Peyer's patch (tissue), 4 donors: Measurements from ENCODE around the gene BTK. TPM values are rescaled to one million over a fixed set of nuclear protein-coding genes. Genes with fewer than 3 reads are reported as not detected.
"Not testable (repeated sequence)": the region's sequence is repeated elsewhere in the genome, so short reads cannot be mapped to it uniquely, and the experiment has no call there.

Source experiments
- DNase-seq, 3 donors: peaks; one replicate each; pipeline ENCODE4 v3.0.0-alpha.2; 2017 to 2019
- H3K27ac ChIP-seq, 4 donors: fragments of 200-600 bp; sonication (generic); one replicate each; pipeline ENCODE4 v1.5.1; 2016 to 2019
- H3K27me3 ChIP-seq, 2 donors: fragments of 200-600 bp; sonication (generic); one replicate each; pipeline ENCODE4 v1.5.1; 2019
- H3K36me3 ChIP-seq, 3 donors: fragments of 200-600 bp; sonication (generic); one replicate each; pipeline ENCODE4 v1.5.1; 2016 to 2019
- H3K4me1 ChIP-seq, 4 donors: fragments of 200-600 bp; sonication (generic); one replicate each; pipeline ENCODE4 v1.5.1; 2016 to 2019
- H3K4me3 ChIP-seq, 4 donors: fragments of 200-600 bp; sonication (generic); 1 replicate in 3 of 4; 2 replicates in 1 of 4; pipeline ENCODE4 v1.5.1; 2016 to 2019; ENCODE audit warnings: mild to moderate bottlenecking in 1 of 4
- H3K9me3 ChIP-seq, 4 donors: fragments of 200-600 bp; sonication (generic); one replicate each; pipeline ENCODE4 v1.5.1; 2016 to 2019; ENCODE audit warnings: mild to moderate bottlenecking in 1 of 4
- POLR2A ChIP-seq, 2 donors: fragments of 450-650 bp; IDR thresholded peaks; one replicate each; pipeline ENCODE4 v1.5.1; 2017; ENCODE audit warnings: antibody characterized with exemption in 2 of 2, mild to moderate bottlenecking in 2 of 2, moderate library complexity in 2 of 2
- total RNA-seq, 4 donors: library from RNA; depleted of rRNA; stranded (reverse); fragments of >200 nt; gene quantifications; one replicate each; pipeline ENCODE4 v1.1.0, GENCODE V29; 2016
- TF ChIP-seq, protein P1 (sequence below), 6 experiments: fragments of 450-650 bp in 4 of 6; fragments of 200-600 bp in 2 of 6; sonication (generic) in 1 of 6; IDR thresholded peaks; one replicate each; pipeline ENCODE4 v1.5.1; 2017 to 2019; ENCODE audit warnings: antibody characterized with exemption in 6 of 6, mild to moderate bottlenecking in 3 of 6, moderate library complexity in 1 of 6

BTK gene
- total RNA-seq, 4 donors from 2014 or later: 1.4 to 66.8 (median 6.0) TPM; not detected in 1

DNA sequence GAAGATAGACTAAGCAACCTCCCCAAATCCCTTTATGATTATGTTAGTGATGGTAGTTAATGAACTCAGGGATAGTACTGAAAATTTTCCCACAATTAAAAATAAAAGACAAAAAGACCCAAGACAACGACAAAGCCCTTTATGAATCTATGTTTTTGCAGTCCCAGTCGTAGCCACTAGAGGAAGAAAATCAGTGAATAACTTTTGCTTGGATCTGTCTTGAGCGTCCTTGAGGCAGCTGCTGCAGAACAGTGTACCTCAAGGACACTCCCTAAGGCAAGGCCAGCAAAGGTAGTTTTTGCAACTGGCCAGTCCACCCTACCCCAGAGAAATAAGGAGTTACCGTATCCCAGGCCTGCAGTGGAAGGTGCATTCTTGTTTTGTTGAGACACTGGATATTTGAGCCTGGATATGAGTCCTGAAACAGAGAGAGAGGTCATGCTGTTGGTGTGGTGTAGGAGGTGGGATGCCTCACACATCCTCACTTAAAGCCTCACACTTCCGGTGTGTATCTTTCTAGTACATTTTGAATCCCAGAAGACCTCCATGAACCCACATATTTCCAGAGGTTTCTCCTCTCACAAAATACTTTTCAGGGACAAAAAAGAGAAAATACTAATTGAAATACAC, 28.7 kb downstream of the BTK start:
- Histone ChIP-seq H3K27ac (no peak overlapping the region), H3K4me3 (no peak overlapping the region), H3K9me3 (no peaks in the 10 kb centered on the region), H3K27me3 (no peaks in the 10 kb centered on the region), H3K36me3 (no peaks in the 10 kb centered on the region), H3K4me1 (no peaks in the 10 kb centered on the region)
- no peak for TF ChIP-seq POLR2A (IDR thresholded peaks at IDR 0.05)
- TF ChIP-seq, protein P1, sequence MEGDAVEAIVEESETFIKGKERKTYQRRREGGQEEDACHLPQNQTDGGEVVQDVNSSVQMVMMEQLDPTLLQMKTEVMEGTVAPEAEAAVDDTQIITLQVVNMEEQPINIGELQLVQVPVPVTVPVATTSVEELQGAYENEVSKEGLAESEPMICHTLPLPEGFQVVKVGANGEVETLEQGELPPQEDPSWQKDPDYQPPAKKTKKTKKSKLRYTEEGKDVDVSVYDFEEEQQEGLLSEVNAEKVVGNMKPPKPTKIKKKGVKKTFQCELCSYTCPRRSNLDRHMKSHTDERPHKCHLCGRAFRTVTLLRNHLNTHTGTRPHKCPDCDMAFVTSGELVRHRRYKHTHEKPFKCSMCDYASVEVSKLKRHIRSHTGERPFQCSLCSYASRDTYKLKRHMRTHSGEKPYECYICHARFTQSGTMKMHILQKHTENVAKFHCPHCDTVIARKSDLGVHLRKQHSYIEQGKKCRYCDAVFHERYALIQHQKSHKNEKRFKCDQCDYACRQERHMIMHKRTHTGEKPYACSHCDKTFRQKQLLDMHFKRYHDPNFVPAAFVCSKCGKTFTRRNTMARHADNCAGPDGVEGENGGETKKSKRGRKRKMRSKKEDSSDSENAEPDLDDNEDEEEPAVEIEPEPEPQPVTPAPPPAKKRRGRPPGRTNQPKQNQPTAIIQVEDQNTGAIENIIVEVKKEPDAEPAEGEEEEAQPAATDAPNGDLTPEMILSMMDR (IDR thresholded peaks at IDR 0.05): peak in 4 of 6 experiments; percentile 20 to 33 (median 28)
- no peak for DNase-seq

DNA sequence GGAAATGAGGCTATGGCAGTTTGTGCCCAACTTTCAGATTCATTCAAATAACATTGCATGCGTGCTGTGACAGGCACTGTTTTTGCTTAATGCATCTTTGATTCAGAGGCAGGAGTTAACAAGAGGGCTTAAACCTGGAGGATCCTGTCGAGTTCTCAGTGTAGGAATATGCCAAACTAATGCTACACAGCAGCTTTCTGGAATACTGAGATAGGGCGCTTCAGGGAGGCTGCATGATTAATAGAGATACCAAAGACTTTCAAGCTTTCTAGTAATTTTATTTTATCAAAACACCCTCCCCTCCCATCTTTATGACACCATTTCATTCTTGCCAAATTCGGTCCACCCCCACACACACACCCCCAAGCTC, 36.8 kb downstream of the BTK start:
- no peaks in the 10 kb centered on the region for H3K4me1 ChIP-seq
- no peaks in the 10 kb centered on the region for H3K36me3 ChIP-seq
- H3K4me3 ChIP-seq: peak overlapping the region; percentile 52 to 78 (median 62)
- no peak for DNase-seq
- H3K27me3 ChIP-seq: no peaks in the 10 kb centered on the region
- peak overlapping the region in 3 of 4 donors; percentile 71 to 86 (median 85) for H3K27ac ChIP-seq
- TF ChIP-seq, protein P1 (IDR thresholded peaks at IDR 0.05): no peak
- no peak for TF ChIP-seq POLR2A (IDR thresholded peaks at IDR 0.05)
- H3K9me3 ChIP-seq: no peaks in the 10 kb centered on the region

DNA sequence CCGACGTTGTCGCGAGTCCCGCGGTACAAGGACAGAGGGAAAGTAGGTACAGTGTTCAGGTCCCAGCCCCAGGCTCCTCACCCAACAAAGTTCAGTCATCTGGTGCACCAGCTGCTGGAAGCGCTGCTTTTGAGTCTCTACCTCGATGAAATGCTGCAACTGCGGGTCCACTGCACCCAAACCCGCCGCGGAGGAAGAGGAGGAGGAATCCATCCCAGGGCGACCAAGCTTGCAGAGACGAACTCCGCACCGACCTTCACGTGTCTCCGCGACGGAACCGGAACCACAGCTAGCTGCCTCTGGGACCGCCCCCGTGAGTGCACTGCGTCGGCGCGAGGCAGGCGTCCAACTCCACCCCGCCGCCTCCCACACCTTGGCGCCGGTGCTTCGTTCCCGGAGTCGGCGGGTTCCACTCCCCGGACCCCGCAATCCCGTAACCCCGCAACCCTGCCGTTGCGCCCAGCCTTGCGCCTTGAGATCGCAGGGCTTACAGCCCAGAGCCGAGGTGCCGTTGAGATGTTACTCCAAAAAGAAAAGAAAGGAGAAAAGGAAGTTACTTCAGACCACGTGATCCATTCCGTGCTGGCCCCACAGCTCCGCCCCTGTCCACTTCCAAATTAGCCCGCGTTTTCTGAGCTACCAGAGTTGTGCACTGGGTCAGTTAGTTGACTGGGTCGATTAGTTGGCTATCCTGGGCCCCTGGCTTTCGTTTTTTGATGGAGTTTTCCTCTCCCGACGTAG, 37.4 kb downstream of the BTK start, which contains the start of gene TIMM8A:
TSS of gene TIMM8A (minus strand) at position 291 of the 741 bp plus-strand sequence. CDS start at position 213, 78 bp downstream.
- Histone ChIP-seq H3K9me3 (no peaks in the 10 kb centered on the region), H3K27me3 (no peaks in the 10 kb centered on the region), H3K36me3 (no peaks in the 10 kb centered on the region), H3K4me1 (no peaks in the 10 kb centered on the region), H3K27ac (peak within 1 kb of the TSS; percentile 71 to 86 (median 84)), H3K4me3 (peak within 1 kb of the TSS; percentile 52 to 78 (median 62))
- TF ChIP-seq, protein P1 (IDR thresholded peaks at IDR 0.05): no peak
- TF ChIP-seq POLR2A (IDR thresholded peaks at IDR 0.05): peak; percentile 38 to 60
- peak; percentile 78 to 90 (median 86) for DNase-seq

DNA sequence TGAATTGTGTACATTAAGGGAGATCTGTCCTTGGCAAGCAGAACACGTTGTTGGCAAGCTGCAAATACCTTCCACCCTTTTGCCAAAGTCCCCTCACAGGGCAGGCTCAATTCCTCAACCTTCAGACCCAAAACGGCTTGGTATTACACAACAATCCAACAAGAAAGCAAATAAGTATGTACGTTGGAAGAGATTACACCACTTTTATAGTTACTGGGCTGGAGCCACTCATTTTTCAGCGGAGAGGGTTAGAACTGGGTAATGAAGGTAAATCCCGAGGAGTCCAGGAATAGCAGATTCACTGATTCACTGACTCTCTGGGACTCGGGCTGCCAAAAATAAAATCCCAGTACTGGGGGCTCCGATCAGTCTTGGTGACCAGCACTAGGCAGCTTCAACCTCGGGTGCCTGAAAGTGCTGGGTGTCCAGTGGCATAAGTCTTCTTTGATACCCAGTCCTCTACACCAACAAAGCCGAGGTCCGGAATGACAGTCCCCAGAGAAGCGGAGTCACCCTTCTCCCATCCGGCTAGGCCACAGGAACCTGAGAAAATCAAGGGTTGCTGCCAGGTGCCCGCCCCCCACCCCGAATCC, 38.0 kb downstream of the BTK start:
- no peak for DNase-seq
- Histone ChIP-seq H3K9me3 (no peaks in the 10 kb centered on the region), H3K36me3 (no peaks in the 10 kb centered on the region), H3K4me3 (peak overlapping the region; percentile 52 to 78 (median 62)), H3K27ac (peak overlapping the region; percentile 71 to 86 (median 84)), H3K27me3 (no peaks in the 10 kb centered on the region), H3K4me1 (no peaks in the 10 kb centered on the region)
- TF ChIP-seq, protein P1 (IDR thresholded peaks at IDR 0.05): no peak
- TF ChIP-seq POLR2A (IDR thresholded peaks at IDR 0.05): no peak

DNA sequence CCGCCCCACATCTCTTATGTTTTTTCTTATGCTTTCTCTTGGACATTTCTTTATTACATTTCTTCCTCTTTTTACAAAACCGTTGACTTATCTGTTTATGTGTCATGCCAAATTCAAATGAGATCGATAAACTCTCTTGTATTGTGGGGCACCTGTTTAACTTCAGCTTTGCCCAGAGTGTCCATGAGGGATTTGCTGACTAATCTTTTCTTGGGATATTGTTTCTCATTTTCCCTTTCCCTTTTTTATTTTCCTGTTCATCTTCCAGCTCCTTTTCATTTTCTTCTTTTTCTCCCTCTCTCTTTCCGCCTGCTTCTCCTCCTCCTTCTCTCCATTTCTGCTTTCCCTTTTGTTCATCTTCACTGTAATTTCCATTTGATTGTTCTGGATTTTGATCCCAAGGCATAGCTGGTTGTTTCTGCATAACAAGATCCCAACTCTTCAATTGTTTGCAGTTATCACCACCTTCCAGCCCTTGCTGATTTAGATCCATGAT, 48.2 kb downstream of the BTK start:
- H3K36me3 ChIP-seq: no peaks in the 10 kb centered on the region
- H3K9me3 ChIP-seq: no peaks in the 10 kb centered on the region
- no peak overlapping the region for H3K27ac ChIP-seq
- no peaks in the 10 kb centered on the region for H3K4me1 ChIP-seq
- H3K4me3 ChIP-seq: no peak overlapping the region
- no peaks in the 10 kb centered on the region for H3K27me3 ChIP-seq
- DNase-seq: no peak
- TF ChIP-seq, protein P1 (IDR thresholded peaks at IDR 0.05): no peak
- no peak for TF ChIP-seq POLR2A (IDR thresholded peaks at IDR 0.05)

DNA sequence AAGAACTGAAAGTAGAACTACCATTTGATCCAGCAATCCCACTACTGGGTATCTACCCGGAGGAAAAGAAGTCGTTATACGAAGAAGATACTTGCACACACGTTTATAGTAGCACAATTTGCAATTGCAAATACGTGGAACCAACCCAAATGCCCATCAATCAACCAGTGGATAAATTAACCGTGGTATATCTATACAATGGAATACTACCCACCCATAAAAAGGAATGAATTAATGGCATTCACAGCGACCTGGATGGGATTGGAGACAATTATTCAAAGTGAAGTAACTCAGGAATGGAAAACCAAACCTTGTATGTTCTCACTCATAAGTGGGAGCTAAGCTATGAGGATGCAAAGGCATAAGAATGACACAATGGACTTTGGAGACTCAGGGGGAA, 51.7 kb downstream of the BTK start:
- H3K4me3 ChIP-seq, H3K9me3 ChIP-seq, H3K27me3 ChIP-seq, H3K27ac ChIP-seq, DNase-seq, H3K4me1 ChIP-seq, H3K36me3 ChIP-seq: not testable (repeated sequence)

DNA sequence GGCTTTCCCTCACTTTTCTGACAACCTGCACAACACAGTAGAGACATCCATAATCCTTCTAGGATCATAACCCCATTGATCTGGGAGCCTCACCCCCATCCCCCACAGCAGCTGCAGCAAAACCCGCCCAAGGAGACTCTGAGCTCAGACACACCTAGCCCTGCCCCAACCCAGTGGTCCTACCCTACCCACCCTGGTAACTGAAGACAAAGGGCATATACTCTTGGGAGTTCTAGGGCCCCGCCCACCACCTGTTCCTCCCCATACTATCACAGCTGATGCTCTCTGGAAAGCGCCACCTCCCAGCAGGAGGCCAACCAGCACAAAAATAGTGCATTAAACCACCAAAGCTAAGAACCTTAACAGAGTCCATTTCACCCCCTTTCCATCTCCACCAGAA, 59.4 kb downstream of the BTK start:
- H3K27me3 ChIP-seq, H3K36me3 ChIP-seq, H3K4me3 ChIP-seq, H3K9me3 ChIP-seq, H3K27ac ChIP-seq, H3K4me1 ChIP-seq: not testable (repeated sequence)
- DNase-seq: peak in 2 of 3 donors; percentile 47 to 53
